Bronchial epithelial cell (primary cell): ENCODE results near the gene CMSS1. TPM values are rescaled to one million over a fixed set of nuclear protein-coding genes. Genes with fewer than 3 reads are reported as not detected.

Experiments used
- DNase-seq: peaks from one replicate; pipeline ENCODE4 v3.0.0-alpha.2; 2010; ENCODE audit warnings: low read depth
- FAIRE-seq: peaks from 2 replicates; lab custom pipeline; 2011; peaks lifted over from hg19 to GRCh38; lab: Jason Lieb, UNC
- H3K27me3 ChIP-seq: 2 replicates; pipeline ENCODE4 v1.5.1; 2011; ENCODE audit warnings: low read length; ENCODE audit not compliant: control insufficient read depth, insufficient read depth
- H3K36me3 ChIP-seq: 2 replicates; pipeline ENCODE4 v1.5.1; 2011; ENCODE audit warnings: low read length; ENCODE audit not compliant: control insufficient read depth, insufficient read depth
- H3K4me3 ChIP-seq: 2 replicates; pipeline ENCODE4 v1.5.1; 2011; ENCODE audit warnings: mild to moderate bottlenecking, low read depth, low read length, control low read depth
- total RNA-seq: library from RNA; depleted of rRNA; stranded (reverse); fragments of >200 nt; gene quantifications from 2 replicates; pipeline ENCODE4 v1.2.1, GENCODE V29; 2014
- TF ChIP-seq, protein P1 (sequence below): IDR thresholded peaks from 2 replicates; pipeline ENCODE4 v1.5.1; 2011; ENCODE audit warnings: mild to moderate bottlenecking, moderate library complexity, low read length, control low read depth, inconsistent platforms; ENCODE audit not compliant: insufficient read depth, severe bottlenecking

The CMSS1 gene
- total RNA-seq, 1 donor from 2014 or later: 21.3 TPM

DNA sequence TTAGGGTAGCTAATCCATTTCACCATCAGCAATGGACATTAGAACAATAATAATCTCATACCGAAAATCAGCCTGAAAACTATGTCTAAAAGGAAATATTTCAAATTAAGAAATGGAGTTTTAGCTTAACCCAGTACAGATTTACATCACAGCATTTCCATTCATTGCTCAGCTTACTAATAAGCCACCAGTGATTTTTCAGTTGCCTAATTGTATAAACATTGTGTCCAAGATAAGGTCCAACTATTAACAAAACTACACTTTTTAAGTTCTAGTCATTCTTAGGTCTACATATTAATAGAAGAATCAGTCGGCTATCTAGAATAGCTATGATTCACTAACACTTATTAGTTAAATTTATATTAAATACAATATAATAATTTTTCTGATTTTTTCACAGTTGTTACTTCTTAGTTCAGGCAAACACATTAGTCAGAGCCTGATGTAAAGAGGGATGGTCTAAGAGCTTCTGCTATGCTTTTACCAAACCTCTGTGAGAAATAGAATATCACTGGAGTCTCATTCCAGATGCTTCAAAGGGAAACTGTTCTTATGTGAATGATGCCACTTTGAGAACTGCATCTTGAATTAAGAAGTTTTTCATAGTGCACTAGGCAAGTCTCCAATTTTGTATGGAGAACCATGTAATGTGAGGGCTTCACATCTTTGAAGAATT, 74.1 kb downstream of the CMSS1 start:
- no peaks in the 10 kb centered on the region for H3K36me3 ChIP-seq
- H3K4me3 ChIP-seq: no peak overlapping the region
- DNase-seq: no peak
- no peak for FAIRE-seq
- no peaks in the 10 kb centered on the region for H3K27me3 ChIP-seq
- TF ChIP-seq, protein P1, sequence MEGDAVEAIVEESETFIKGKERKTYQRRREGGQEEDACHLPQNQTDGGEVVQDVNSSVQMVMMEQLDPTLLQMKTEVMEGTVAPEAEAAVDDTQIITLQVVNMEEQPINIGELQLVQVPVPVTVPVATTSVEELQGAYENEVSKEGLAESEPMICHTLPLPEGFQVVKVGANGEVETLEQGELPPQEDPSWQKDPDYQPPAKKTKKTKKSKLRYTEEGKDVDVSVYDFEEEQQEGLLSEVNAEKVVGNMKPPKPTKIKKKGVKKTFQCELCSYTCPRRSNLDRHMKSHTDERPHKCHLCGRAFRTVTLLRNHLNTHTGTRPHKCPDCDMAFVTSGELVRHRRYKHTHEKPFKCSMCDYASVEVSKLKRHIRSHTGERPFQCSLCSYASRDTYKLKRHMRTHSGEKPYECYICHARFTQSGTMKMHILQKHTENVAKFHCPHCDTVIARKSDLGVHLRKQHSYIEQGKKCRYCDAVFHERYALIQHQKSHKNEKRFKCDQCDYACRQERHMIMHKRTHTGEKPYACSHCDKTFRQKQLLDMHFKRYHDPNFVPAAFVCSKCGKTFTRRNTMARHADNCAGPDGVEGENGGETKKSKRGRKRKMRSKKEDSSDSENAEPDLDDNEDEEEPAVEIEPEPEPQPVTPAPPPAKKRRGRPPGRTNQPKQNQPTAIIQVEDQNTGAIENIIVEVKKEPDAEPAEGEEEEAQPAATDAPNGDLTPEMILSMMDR: no peak

DNA sequence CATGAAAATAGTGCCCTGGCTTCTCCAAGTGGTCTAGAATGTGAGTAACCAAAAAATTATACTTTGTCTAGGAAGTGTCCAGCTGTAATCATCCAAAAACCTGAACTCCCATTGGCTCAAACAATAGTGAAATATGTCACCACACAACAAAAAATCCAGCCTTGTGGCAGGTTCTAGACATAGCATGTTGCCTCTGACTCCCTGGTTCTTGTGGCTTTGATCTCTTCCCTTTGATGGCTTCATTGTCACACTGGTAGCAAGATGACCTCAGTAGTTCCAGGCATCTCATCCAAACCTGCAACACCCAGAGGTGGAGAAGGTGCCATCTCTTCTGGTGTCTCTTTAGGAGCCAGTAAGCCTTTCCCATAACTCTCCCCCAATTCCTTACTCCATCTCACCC, 74.7 kb downstream of the CMSS1 start:
- FAIRE-seq (no peak), DNase-seq (no peak)
- no peak overlapping the region for H3K4me3 ChIP-seq
- TF ChIP-seq, protein P1: no peak
- H3K36me3 ChIP-seq: no peaks in the 10 kb centered on the region
- H3K27me3 ChIP-seq: no peaks in the 10 kb centered on the region

DNA sequence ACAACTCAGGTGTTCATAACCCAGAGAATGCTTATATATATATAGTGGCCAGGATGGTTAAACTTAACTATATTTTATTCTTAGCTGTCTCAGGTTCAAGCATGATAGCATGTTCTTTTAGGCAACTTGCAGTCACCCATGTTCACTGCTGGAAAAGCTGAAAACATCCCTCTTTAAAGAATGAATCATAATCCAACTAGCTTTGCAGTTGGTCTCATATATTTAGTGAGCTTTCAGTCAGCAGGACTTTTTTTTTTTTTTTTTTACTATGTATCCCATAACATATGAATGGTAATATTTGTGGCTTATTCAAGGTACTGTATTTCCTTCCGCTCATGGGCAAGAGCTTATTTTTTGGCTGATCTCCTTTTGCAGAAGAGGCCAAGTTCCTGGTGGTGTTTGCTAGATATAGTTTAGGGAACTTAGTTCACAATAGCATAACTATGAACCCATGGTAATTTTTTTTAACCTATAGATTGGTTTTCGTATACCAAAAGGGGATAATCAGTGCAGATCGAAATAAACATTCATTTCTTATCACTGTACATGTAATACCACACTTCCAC, 77.6 kb downstream of the CMSS1 start:
- DNase-seq (no peak), FAIRE-seq (no peak)
- Histone ChIP-seq H3K27me3 (no peaks in the 10 kb centered on the region), H3K4me3 (no peak overlapping the region), H3K36me3 (no peaks in the 10 kb centered on the region)
- TF ChIP-seq, protein P1: no peak

DNA sequence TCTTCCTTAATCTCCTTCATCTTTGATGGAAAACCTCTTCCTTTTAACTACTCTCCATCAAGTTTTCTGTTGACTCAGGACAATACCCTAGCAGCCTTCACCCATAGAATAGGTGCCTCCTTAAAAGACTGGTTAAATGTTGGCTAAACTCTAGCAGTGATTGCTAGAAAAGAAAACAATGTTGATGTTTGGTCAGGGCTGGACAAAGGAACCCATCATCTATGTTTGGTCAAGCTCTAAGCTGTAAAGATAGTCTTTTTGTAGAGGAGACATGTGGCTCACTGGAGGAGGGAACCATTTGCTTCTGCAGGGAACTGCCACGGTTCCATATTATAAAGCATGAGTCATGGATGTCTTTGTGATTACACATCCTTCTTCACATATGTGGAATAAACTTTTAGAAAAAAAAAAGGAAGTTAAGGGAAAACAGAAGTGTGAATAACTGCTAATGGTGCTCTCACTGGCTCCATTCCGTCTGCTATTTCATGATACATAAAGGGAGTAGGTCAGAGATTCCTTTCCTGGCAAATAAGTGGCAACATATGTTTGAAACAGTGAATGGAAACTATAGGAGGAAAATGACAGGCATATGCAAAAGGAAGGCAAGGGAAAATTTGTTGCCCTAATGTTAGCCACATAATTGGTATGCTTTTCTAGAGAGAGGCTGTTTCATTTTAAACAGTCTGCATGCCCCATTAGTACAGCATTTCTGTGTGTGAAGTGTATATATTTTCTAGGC, 78.2 kb downstream of the CMSS1 start:
- DNase-seq (peak; percentile 94), FAIRE-seq (peak; percentile 13)
- TF ChIP-seq, protein P1: no peak
- no peak overlapping the region for H3K4me3 ChIP-seq
- no peaks in the 10 kb centered on the region for H3K27me3 ChIP-seq
- no peaks in the 10 kb centered on the region for H3K36me3 ChIP-seq

DNA sequence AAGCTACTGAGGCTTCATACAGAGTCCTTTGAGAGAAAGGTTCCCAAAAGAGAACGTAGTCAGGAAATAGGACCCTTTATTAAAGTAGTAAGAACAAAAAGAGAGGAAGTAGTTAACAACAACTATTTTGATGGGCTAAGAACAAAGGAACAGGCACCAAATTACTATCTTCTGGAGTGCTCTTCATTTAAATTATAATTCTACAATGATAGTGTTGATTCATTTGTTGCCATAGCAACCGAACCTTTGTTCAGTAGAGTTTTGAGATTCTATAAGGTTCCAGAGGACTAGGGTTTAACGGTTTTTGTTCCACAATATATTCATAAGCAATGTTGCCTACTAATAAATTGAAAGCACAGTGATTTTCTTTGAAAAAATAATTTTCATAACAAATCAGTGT, 78.8 kb downstream of the CMSS1 start:
- Histone ChIP-seq H3K36me3 (no peaks in the 10 kb centered on the region), H3K27me3 (no peaks in the 10 kb centered on the region), H3K4me3 (no peak overlapping the region)
- no peak for DNase-seq
- FAIRE-seq: no peak
- TF ChIP-seq, protein P1: no peak
